Small intestine (tissue), 16 donors: Measurements from ENCODE around the gene AAMP. TPM values are rescaled to one million over a fixed set of nuclear protein-coding genes. Genes with fewer than 3 reads are reported as not detected.
"Not testable (repeated sequence)": the region's sequence is repeated elsewhere in the genome, so short reads cannot be mapped to it uniquely, and the experiment has no call there.

Experiments
- DNase-seq, 2 donors: peaks; one replicate each; pipeline versions ENCODE4 v3.0.0 to v3.0.0-alpha.2; 2013
- FAIRE-seq: peaks from 2 replicates; lab custom pipeline; 2012; peaks lifted over from hg19 to GRCh38; lab: Jason Lieb, UNC
- H3K27ac ChIP-seq, 3 donors: one replicate each; pipeline ENCODE4 v1.5.1; 2013; ENCODE audit warnings: low read length in 2 of 3, mild to moderate bottlenecking in 2 of 3, control low read depth in 1 of 3, inconsistent platforms in 1 of 3, low read depth in 1 of 3, moderate library complexity in 1 of 3
- H3K27me3 ChIP-seq, 3 donors: one replicate each; pipeline ENCODE4 v1.6.1; 2013; ENCODE audit warnings: low read length in 3 of 3, inconsistent platforms in 1 of 3; ENCODE audit not compliant: control insufficient read depth in 3 of 3, insufficient read depth in 3 of 3
- H3K36me3 ChIP-seq, 3 donors: one replicate each; pipeline ENCODE4 v1.6.1; 2013; ENCODE audit warnings: low read length in 3 of 3, inconsistent platforms in 1 of 3, low read depth in 1 of 3, mild to moderate bottlenecking in 1 of 3, moderate library complexity in 1 of 3; ENCODE audit not compliant: control insufficient read depth in 3 of 3, insufficient read depth in 2 of 3
- H3K4me1 ChIP-seq, 3 donors: one replicate each; pipeline ENCODE4 v1.6.1; 2013; ENCODE audit warnings: low read length in 2 of 3, inconsistent platforms in 1 of 3, low read depth in 1 of 3, mild to moderate bottlenecking in 1 of 3, moderate library complexity in 1 of 3; ENCODE audit not compliant: control insufficient read depth in 3 of 3, insufficient read depth in 2 of 3
- H3K4me3 ChIP-seq, 3 donors: one replicate each; pipeline ENCODE4 v1.5.1; 2013; ENCODE audit warnings: low read length in 3 of 3, control low read depth in 1 of 3, inconsistent platforms in 1 of 3, low read depth in 1 of 3, mild to moderate bottlenecking in 1 of 3, moderate library complexity in 1 of 3
- H3K9me3 ChIP-seq, 2 donors: one replicate each; pipeline ENCODE4 v1.6.1; 2013; ENCODE audit warnings: low read depth in 1 of 2, low read length in 1 of 2; ENCODE audit not compliant: control insufficient read depth in 2 of 2, insufficient read depth in 1 of 2
- WGBS, 3 donors: extraction: QIAGEN DNeasy Blood & Tissue Kit; methylation state at CpG; one replicate each; pipeline ENCODE4 v1.1.7; 2013; 5-methylcytosine and 5-hydroxymethylcytosine counted together
- long read RNA-seq, 10 donors: transcript quantifications; one replicate each; lab custom pipeline, GENCODE V29; 2026
- polyA plus RNA-seq, 4 donors: library from polyadenylated mRNA; stranded (reverse) in 3 of 4; unstranded in 1 of 4; fragments of 200-250 nt in 3 of 4; fragments of 120-200 nt in 1 of 4; gene quantifications; one replicate each; pipeline versions ENCODE4 v1.2.1 to v1.2.3, GENCODE V29; 2013
- donor health status: healthy with polysubstance abuse.
- donor health status: control.
- donor health status: control.
- donor health status: Bipolar disorder and iron deficiency.
- donor health status: healthy.

The AAMP gene
- 100 to 1,000 TPM; 101 to 134 (median 118) TPM for polyA plus RNA-seq
- long read RNA-seq, donor 1, result 0 reads
- long read RNA-seq, donor 2, transcript AAMP-201 (11 exons, 1,886 nt), result major isoform, 15 of 21 reads
- long read RNA-seq, donor 2, partial matches to known transcripts, result 0 of 21 reads
- long read RNA-seq, donor 2, other reads (novel, unspliced or antisense), result 0 of 21 reads
- long read RNA-seq, donor 3, transcript AAMP-201 (11 exons, 1,886 nt), result major isoform, 14 of 24 reads
- long read RNA-seq, donor 3, partial matches to known transcripts, result 0 of 24 reads
- long read RNA-seq, donor 3, other reads (novel, unspliced or antisense), result 0 of 24 reads
- long read RNA-seq, donor 4, result 0 reads
- long read RNA-seq, donor 5, transcript AAMP-201 (11 exons, 1,886 nt), result major isoform, 7 of 30 reads
- long read RNA-seq, donor 5, partial matches to known transcripts, result 18 of 30 reads
- long read RNA-seq, donor 5, other reads (novel, unspliced or antisense), result 0 of 30 reads
- long read RNA-seq, donor 6, transcript AAMP-201 (11 exons, 1,886 nt), result major isoform, 27 of 31 reads
- long read RNA-seq, donor 6, partial matches to known transcripts, result 0 of 31 reads
- long read RNA-seq, donor 6, other reads (novel, unspliced or antisense), result 0 of 31 reads
- long read RNA-seq, donor 7, result 0 reads
- long read RNA-seq, donor 8, partial matches to known transcripts, result 0 of 3 reads
- long read RNA-seq, donor 8, other reads (novel, unspliced or antisense), result 0 of 3 reads
- long read RNA-seq, donor 9, transcript AAMP-201 (11 exons, 1,886 nt), result major isoform, 9 of 11 reads
- long read RNA-seq, donor 9, partial matches to known transcripts, result 0 of 11 reads
- long read RNA-seq, donor 9, other reads (novel, unspliced or antisense), result 0 of 11 reads
- long read RNA-seq, donor 10, transcript AAMP-201 (11 exons, 1,886 nt), result major isoform, 31 of 202 reads
- long read RNA-seq, donor 10, partial matches to known transcripts, result 53 of 202 reads
- long read RNA-seq, donor 10, other reads (novel, unspliced or antisense), result 110 of 202 reads

DNA sequence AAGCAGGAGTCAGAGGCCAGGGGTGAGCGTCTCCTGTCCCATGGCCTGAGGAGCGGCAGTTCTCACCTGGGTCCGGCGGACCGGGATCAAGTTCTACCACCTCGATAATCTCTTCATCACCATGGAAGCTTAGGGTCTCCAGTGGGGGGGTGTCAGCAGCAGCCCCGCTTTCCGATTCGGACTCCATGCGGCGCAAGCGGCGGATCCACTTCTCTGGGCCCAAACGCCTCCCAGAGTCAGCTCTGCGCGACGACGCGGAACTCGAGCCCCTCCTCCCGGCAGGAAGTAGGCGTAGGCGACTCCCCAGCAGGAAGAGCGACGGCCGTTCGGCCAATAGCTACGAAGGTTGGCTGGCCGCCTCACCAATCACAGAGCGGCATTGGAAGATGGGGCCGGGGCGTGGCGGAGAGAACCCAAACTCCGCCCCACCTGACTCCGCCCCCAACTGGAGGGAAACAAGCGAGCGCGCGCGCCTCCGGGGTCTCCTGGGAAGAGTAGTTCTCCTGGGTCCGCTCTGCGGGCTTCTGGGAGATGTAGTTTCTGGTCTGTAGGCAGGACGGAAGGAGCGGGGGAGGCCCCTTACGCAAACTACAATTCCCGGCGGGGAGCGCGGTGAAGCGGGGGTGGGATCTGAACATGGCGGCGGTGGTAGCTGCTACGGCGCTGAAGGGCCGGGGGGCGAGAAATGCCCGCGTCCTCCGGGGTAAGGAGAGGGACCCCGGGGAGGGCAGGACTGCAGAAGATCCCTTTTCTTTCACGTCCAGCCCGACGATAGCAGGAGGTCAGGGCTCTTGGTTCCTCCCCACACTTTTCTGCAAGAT is at the start of gene AAMP, which contains the start of gene PNKD:
Gene AAMP, minus strand, starts transcription at position 238 of the 821 bp plus-strand sequence. Its CDS starts 51 bp downstream, at position 187.
Gene PNKD, plus strand, starts transcription at position 620 of the 821 bp plus-strand sequence. Its CDS starts 17 bp downstream, at position 637.
- no peaks in the 10 kb centered on the region for H3K27me3 ChIP-seq
- WGBS, 3 donors, result 0 to 1% (median 1%) methylated on average over 41 to 64 of the region's 64 CpGs
- H3K36me3 ChIP-seq, result peaks cover 3 to 68% (median 7%) of the 10 kb centered on the region in 3 donors
- FAIRE-seq (peak; percentile 85), DNase-seq (peak; percentile 100)
- H3K4me1 ChIP-seq, result peaks cover 2 to 32% (median 4%) of the 10 kb centered on the region in 3 donors
- H3K4me3 ChIP-seq, result peak within 1 kb of the TSS; percentile 78 to 90 (median 78)
- peak within 1 kb of the TSS; percentile 70 to 84 (median 75) for H3K27ac ChIP-seq
- no peaks in the 10 kb centered on the region for H3K9me3 ChIP-seq

GRCh38 chr2:218318241-218318640 is 48.3 kb upstream of the AAMP start:
- no peaks in the 10 kb centered on the region for H3K36me3 ChIP-seq
- no peak overlapping the region for H3K4me3 ChIP-seq
- no peak overlapping the region for H3K27ac ChIP-seq
- H3K27me3 ChIP-seq, result no peaks in the 10 kb centered on the region
- FAIRE-seq (no peak), DNase-seq (no peak)
- whole genome bisulfite sequencing, 3 donors, result 81 to 91% (median 86%) methylated on average over 7 of the region's 7 CpGs
- H3K4me1 ChIP-seq, result peaks cover 0 to 35% (median 0%) of the 10 kb centered on the region in 3 donors
- no peaks in the 10 kb centered on the region for H3K9me3 ChIP-seq

GRCh38 chr2:218317835-218318234 is 47.9 kb upstream of the AAMP start:
- WGBS, 3 donors, result 88 to 91% (median 90%) methylated on average over 4 of the region's 4 CpGs
- Histone ChIP-seq H3K36me3 (no peaks in the 10 kb centered on the region), H3K9me3 (no peaks in the 10 kb centered on the region), H3K27me3 (no peaks in the 10 kb centered on the region), H3K27ac (no peak overlapping the region), H3K4me3 (no peak overlapping the region), H3K4me1 (peaks cover 0 to 36% (median 0%) of the 10 kb centered on the region in 3 donors)
- no peak for DNase-seq
- no peak for FAIRE-seq

DNA sequence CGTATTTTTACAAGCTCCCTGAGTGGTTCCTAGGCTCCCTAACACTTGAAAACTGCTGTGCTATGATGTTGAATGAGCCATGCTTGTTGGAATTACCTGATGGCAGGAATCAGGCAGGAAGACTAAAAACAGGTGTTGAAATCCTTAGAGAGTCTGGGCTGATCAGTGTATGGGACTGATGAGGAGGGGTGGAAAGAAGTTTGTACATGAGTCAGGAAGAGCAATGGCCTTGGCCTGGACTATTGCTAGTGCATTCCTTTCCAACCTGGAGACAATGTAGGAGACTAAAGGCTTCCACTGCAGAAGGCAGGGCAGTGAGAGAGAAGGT is 47.3 kb upstream of the AAMP start:
- H3K4me3 ChIP-seq, result no peak overlapping the region
- no peaks in the 10 kb centered on the region for H3K9me3 ChIP-seq
- FAIRE-seq, result no peak
- H3K27ac ChIP-seq, result peak overlapping the region in 1 of 3 donors; percentile 23
- H3K27me3 ChIP-seq, result no peaks in the 10 kb centered on the region
- peaks cover 0 to 38% (median 0%) of the 10 kb centered on the region in 3 donors for H3K4me1 ChIP-seq
- H3K36me3 ChIP-seq, result no peaks in the 10 kb centered on the region
- WGBS, 3 donors, result 71 to 96% (median 85%) methylated on average over 1 of the region's 1 CpG
- no peak for DNase-seq

DNA sequence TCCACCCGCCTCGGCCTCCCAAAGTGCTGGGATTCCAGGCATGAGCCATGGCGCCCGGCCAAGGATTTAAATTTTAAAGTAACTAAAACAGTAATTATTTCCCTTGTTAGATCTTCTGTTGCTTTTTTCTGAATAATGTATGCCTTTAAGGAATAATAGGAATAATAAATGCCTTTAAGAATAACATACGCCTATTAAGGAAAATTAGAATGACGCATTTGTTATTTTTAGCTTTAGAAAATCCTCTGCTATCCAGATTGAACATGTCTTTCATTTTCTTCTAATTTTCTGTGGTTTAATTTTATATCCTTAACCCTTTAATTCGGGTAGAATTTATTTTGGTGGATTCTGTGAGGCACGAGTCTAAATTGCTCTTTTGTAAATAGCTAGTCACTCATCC is 45.5 kb upstream of the AAMP start:
- Histone ChIP-seq H3K4me1 (peaks cover 0 to 40% (median 2%) of the 10 kb centered on the region in 3 donors), H3K27ac (peak overlapping the region in 1 of 3 donors; percentile 31), H3K36me3 (no peaks in the 10 kb centered on the region), H3K9me3 (no peaks in the 10 kb centered on the region), H3K4me3 (no peak overlapping the region), H3K27me3 (no peaks in the 10 kb centered on the region)
- DNase-seq, result no peak
- 74 to 92% (median 91%) methylated on average over 8 of the region's 8 CpGs for WGBS, 3 donors
- no peak for FAIRE-seq

DNA sequence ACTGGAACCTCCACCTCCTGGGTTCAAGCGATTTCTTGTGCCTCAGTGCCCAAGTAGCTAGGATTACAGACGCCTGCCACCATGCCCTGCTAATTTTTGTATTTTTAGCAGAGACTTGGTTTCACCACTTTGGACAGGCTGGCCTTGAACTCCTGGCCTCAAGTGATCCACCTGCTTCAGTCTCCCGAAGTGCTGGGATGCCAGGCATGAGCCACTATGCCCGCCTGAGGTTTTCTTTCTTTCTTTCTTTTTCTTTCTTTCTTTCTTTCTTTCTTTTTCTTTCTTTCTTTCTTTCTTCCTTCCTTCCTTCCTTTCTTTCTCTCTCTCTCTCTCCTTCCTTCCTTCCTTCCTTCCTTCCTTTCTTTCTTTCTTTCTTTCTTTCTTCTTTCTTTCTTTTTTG is 44.8 kb upstream of the AAMP start:
- not testable (repeated sequence) for H3K36me3 ChIP-seq, H3K27ac ChIP-seq, H3K27me3 ChIP-seq, H3K4me3 ChIP-seq, FAIRE-seq, H3K9me3 ChIP-seq, DNase-seq
- H3K4me1 ChIP-seq, result peaks cover 0 to 42% (median 2%) of the 10 kb centered on the region in 3 donors
- 87 to 92% (median 90%) methylated on average over 4 of the region's 4 CpGs for WGBS, 3 donors

GRCh38 chr2:218313356-218313755 is 43.4 kb upstream of the AAMP start:
- H3K4me1 ChIP-seq, result peaks cover 0 to 50% (median 2%) of the 10 kb centered on the region in 3 donors
- no peak for DNase-seq
- no peaks in the 10 kb centered on the region for H3K27me3 ChIP-seq
- WGBS, 3 donors, result 72 to 93% (median 88%) methylated on average over 1 of the region's 1 CpG
- no peaks in the 10 kb centered on the region for H3K9me3 ChIP-seq
- no peak for FAIRE-seq
- no peaks in the 10 kb centered on the region for H3K36me3 ChIP-seq
- peak overlapping the region in 1 of 3 donors; percentile 98 for H3K27ac ChIP-seq
- H3K4me3 ChIP-seq, result no peak overlapping the region
